ENCODE data around the gene FOXJ1.

GRCh38 chr17:76106703-76107102, 34.3 kb downstream of the FOXJ1 start:
- TF ChIP-seq SIN3A (IDR thresholded peaks at IDR 0.05; ENCODE audit: borderline replicate concordance, insufficient read depth, low read length) (no peak), REST (IDR thresholded peaks at IDR 0.05; ENCODE audit: insufficient read depth in 1 of 2, low read depth in 2 of 2, low read length in 2 of 2) (no peak), POLR2AphosphoS5 (IDR thresholded peaks at IDR 0.05; ENCODE audit: low read depth, low read length) (no peak), TAF1 (IDR thresholded peaks at IDR 0.05; ENCODE audit: borderline replicate concordance, insufficient read depth, low read length) (no peak), FOXP2 (optimal IDR thresholded peaks at IDR 0.05; ENCODE audit: borderline replicate concordance, extremely low read depth, extremely low read length, insufficient read depth) (no peak)

All from PFSK-1 (cell line).